GM04503 (cell line): ENCODE data around the gene IARS2.
A peak's percentile ranks its signal among the peaks of the same experiment; 100 is the strongest.
"Not testable (repeated sequence)": the region's sequence is repeated elsewhere in the genome, so short reads cannot be mapped to it uniquely, and the experiment has no call there.

Source experiments
- DNase-seq: peaks from one replicate; pipeline ENCODE4 v3.0.0-alpha.2; 2012; ENCODE audit warnings: low read depth

IARS2 gene

DNA sequence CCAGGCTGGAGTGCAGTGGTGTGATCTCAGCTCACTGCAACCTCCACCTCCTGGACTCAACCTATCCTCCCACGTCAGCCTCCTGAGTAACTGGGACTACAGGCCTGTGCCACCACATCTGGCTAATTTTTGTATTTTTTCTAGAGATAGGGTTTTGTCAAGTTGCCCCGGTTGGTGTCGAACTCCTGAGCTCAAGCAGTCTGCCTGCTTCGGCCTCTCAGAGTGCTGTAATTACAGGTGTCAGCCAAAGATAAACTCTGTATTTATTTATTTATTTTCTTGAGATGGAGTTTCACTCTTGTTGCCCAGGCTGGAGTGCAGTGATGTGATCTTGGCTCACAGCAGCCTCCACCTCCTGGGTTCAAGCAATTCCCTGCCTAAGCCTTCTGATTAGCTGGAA is 18.7 kb downstream of the IARS2 start:
- not testable (repeated sequence) for DNase-seq

DNA sequence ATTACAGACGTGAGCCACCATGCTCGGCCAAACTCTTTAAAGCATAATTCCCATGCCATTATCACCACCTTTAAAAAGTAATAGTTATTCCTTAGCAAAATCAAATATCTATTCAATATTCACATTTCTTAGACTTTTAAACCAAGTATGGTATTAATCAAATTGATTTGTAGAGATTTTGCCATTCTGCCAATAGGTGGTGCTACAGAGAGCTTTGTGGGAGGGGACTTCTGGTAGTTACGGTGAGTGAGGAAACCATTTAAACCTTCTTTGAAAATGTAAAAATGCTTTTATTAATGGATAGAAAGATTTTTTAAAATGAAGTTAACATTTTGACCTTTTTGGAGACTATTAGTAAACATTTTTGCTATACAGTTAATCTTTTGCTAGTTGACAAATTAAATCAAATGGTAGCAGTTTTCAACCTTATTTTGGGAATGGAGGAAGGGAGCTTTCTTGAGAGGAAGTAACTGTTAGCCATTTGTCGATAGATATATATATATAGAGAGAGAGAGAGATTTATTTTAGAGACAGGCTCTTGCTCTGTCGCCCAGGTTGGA is 19.3 kb downstream of the IARS2 start:
- DNase-seq: no peak

DNA sequence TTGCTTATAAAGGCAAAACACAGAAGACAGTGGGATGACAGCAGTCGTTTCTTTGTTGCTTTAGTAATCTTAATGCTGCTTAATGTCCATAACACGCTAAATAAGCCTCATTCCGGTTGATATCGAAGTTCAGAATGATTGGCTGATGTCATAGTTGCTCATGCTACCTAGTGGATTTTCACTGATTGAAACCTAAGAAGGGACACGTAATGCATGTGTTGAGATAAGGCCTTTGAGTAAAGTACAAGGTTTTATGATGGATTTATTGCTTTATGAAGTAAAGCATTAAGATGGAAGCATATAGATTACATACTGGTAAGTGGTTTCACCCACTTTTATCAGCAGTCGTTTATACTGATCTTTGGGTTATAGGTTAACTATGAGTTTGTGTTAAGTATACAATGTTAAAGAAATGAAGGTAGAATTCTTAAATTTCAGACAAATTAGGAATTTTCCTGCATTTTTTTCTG is 25.1 kb downstream of the IARS2 start:
- DNase-seq: no peak

DNA sequence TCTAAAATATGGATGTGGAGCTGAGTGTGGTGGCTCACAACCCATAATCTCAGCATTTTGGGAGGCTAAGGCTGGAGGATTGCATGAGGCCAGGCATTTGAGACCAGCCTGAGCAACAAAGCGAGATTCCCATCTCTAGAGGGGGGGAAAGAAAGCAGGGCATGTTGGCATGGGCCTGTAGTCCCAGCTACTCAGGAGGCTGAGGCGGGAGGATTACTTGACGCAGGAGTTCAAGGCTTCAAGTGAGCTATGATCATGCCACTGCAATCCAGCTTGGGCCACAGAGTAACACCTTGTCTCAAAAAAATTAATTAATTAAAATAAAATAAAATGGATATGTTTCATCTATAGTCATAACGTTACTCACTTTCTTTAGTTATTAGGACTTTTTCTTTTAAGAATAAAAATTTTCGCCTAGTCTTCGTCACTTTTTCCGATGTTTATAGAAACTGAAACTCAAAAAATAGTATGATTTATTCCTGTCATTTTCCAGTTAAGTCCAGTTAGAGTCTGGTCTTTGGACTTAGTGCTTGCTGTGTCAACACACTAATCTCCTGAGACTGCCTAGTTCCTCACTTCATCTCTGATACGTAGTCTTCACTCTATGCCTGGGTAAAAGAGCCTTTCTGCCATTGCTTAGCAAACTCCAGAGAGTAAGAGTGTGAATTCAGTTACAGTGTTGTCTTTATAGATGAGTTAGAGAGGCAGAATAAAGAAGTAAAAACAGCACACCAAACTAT is 28.0 kb downstream of the IARS2 start:
- DNase-seq: no peak

DNA sequence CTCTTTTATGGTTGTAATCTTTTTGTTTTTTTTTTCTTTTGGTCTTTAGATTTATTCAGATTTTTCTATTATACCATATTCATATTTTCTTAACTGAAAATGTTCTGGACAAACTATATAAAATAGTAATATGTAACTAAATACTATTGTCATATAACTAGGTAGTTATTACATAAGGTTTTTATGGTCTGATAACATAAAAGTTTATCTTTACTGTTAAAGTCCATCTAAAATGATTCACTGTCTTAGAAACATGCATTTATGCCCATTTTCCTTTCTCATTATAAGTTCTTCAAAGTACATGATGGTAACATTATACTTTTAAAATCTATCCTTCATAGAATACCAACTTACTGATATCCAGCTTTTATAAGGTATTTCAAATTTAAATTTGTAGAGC is 29.1 kb downstream of the IARS2 start:
- no peak for DNase-seq

DNA sequence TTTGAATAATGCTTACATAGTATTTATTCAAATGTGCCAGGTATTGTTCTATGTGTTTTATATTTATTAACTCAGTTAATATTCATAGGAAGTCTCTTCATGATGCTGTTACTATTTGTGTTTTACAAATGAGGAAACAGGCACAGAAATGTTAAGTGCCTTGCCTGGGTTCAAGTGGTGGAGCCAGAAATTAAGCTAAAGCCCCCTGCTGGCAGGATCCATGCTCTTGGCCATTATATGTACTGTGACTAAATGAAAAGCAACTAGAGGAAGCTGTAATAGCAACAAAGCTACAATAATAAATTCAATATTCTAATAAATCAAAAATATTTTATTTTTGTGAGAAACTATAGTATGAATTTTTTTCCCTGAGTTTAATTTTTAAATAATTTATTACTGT is 30.0 kb downstream of the IARS2 start:
- no peak for DNase-seq

DNA sequence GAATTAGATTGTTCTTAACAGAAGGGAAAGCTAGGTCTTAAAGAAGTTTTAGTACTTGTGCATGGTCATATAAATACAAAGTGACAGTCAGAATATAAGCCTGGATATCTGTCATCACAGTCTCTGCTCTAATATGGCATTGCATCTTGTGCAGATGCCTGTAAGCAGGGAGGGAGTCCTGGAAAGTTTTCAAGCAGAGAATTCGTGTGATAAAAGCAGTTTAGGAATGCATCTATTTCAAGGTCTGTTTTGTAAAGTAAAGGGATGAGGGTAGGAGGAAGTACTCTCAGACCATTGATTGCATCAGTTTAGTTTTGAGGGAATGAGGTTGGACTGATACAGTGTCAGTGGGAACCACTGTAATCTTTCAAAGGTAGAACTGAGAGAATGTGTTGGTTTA is 30.6 kb downstream of the IARS2 start:
- DNase-seq: peak; percentile 60

DNA sequence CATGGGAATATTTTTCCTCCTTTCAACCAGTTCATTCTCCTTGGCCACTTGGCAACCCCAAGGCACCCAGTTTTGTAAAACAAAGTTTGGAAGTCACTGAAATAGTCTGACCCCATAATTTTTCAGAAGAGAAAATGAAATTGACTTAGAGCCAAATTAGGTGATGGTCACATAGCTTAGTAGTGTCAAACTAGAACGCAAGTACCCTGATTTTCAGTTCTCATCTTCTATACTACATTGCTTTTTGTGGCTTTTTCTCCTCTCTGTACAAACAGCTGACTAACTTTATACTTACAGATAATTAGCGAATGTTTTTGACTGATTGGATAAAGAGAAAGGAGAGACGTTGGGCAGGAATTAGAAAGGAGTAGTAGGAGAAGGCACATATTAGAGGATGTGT is 33.1 kb downstream of the IARS2 start:
- DNase-seq: no peak

DNA sequence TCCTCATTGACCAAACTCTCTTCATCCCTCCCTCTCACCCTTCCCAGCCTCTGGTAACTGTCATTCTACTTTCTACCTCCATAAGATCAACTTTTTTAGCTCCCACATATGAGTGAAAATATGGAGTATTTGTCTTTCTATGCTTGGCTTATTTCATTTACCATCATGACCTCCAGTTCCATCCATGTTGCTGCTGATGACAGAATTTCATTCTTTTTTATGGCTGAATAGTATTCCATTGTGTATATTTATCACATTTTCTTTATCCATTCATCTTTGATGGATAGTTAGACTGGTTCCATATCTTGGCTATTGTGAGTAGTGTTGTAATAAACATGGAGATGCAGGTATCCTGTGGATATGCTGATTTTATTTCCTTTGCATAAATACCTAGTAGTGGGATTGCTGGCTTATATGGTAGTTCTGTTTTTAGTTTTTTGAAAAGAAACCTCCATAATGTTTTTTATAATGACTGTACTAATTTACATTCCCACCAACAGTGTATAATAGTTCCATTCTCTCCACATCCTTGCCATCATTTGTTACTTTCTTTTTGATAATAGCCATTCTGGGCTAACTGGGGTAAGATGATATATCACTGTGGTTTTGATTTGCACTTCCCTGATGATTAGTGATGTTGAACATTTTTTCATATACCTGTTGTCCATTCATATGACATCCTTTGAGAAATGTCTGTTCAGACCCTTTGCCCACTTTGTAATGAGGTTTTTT is 35.7 kb downstream of the IARS2 start:
- no peak for DNase-seq

DNA sequence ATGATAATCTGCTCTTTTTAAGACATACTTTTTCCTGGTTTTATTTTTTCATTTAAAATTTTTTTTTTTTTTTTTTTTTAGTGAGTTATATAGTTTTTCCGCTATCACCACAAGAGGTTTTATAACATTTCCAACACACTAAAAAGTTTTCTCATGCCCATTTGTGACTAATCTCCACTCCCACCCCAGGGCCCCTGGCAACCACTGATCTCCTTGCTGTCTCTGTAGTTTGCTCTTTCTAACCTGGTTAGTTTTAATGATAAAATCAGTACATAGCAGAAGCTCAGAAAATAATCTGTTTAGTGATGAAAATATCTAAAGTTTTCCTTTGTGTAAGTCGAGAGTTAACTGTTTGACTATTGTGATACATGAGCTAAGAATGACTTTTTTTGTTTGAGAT is 41.8 kb downstream of the IARS2 start:
- no peak for DNase-seq

DNA sequence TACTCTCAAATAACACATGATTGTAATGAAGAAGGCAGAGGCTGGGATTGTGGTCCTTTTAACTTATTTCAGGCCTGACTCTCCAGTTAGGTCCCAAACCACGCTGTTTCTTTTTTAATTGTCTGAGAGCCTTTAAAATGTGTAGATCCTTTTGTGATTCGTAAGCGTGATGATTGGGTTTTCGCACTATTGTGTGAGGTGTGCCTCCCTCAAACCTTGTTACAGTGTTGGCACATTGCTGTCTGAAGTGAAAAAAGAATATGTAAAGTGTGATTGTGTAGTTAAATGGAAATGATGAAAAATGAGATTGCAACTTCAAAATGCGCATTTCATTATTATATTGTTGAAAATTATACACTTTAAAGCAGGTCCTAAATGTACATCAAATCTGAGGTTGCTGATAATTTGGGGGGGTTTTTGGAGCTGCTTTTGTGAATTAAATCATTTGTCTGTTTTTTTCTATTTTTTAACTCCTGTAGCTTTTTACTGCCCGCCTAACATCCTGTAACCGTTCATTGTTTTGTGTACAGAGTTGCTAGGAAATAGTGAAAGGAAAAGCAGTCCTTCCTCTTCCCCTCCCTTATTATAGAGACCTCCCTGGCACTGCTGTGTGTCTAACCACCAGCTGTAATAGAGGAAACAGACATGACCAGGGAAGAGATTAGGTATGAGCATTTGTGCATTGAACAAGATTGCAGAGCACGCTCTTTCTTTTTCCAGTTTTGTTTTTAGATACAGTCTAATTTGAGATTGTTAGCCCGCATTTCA is 43.3 kb downstream of the IARS2 start:
- no peak for DNase-seq

DNA sequence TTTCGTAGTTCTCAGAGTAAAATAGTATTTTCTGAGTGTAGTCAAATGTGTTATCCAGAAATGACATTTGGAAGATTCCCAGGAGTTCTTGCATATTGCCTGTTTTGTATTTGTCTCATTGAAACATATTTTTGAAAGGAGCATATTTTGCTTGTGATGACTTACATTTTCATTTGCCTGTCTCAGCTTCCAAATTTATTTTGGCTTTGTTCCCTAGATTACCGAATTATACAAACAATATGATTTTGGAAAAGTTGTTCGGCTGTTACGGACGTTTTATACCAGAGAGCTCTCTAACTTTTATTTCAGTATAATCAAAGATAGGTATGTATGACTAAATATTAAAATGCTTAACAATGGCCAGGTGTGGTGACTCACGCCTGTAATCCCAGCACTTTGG is 46.0 kb downstream of the IARS2 start:
- no peak for DNase-seq

DNA sequence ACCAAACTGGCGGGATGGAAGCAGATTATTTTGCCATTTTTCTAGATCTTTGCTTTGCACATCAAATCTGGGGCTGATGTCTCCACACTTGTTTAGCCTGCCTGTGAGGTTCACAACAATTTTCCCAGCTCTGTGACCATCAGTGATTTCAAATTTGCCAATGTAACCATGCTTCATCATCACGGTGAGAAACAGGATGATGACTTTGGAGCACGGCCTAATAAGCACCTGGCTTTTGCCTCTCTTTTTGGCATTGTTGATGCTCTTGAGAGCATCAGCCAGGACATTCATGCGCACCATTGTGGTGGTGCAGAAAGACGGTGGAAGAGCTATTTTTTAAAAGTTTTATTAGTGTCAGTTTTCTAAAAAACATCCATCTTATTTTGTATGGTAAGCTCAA is 50.1 kb downstream of the IARS2 start:
- no peak for DNase-seq

DNA sequence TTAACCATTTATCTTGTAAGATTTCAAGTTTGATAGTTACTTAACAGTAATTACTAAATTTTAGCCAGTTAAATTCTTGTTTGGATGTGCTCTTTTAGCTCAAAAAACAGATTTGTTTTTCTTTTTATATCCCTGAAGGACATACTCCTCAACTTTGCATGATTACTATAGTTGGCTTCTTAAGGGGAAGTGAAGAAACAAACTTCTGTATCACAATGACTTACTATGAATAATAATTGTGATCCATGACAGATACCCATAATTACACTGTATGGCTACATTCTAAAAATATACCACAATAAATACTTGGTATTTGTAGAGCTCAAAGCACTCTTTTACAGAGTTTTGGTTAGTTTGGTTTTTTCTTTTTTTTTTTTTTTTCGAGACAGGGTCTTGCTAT is 55.8 kb downstream of the IARS2 start:
- no peak for DNase-seq

DNA sequence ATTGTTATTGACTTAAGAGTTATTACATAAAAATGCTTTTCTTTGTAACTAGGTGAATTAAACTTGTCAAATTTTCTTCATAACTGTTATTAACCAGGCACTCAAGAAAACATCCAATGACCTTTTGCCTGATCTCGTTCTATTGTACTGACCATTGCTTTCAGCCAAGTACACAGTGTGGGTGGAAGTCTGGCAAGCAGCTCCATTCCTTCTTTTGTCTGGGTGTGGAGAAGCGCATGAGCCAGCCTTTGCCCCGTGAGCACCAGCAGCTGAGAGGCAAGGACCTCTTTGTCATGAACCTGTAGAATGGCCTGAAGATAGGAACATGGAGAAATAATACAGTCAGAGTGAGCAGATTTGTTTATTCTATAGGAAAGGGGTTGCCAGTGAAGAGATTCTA is 57.5 kb downstream of the IARS2 start:
- no peak for DNase-seq

DNA sequence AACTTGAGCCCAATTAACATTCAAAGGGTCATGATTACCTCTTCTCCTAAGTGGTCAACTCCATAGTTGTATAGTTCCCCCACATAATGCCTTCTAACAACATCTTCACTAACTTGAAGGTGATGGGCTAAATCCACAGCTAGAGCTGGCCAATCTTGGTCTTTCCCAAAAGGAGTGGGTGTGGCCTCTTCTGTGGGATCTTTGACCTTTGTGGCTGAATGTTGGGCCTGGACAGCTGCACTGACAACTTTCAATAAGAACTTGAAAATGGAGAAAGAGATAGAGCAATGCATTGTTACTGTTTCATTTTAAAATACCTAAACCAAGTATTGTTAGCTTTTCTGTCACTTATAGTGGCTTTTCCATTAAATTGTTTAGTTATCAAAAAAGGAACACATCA is 59.2 kb downstream of the IARS2 start:
- no peak for DNase-seq

DNA sequence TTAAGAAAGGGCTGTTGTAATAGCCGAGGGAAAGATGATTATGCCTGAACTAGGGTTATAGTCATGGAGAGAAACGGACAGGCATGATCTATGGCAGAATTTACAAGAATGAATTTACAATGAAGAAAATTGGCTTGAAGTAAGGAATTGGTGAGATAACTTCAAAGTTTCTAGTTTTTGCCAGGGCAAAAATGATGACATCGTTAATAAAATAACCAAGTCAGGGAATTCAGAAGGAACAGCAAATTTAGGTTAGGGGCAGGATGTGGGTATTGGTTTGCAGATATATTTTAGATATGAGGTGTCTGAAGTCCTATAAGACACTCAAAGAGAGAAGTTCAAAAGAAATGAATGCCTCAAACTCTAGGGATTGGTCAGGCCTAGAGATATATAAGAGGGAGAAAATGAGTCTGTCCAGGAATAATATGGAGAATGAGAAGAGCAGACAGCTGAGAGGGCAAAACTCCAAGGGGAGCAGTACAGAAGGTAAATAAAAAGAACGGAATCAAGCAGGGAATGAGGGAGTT is 62.8 kb downstream of the IARS2 start:
- DNase-seq: no peak

DNA sequence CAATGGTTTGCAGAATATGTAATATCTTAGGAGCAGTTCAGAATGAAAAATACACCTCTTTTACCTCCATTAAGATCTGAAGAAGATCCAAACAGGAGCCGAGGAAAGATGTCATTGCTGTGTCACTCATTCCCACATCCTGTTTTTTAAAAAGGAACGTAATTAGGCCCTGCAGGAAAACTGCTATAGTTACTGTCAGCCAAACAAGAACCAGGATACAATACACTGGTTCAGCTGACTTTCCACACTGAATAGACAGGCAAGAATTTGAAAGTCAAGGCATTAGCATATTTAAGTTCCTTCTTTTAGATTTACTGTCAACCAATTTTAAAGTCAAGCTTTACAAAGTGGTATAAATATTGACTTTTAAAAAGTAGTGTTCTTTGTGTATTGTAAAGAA is 63.8 kb downstream of the IARS2 start:
- DNase-seq: no peak

DNA sequence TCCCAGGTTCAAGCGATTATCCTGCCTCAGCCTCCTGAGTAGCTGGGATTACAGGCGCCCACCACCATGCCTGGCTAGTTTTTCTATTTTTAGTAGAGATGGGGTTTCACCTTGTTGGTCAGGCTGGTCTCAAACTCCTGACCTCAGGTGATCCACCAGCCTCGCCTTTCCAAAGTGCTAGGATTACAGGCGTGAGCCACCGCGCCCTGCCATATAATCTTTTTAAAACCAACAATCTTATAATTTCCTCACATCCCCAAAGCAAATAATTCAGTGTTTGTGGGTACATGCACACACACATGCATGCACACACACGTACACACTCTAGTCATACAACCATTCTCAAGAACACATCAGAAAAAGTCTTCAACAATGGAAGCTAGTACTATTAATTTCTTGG is 64.6 kb downstream of the IARS2 start:
- DNase-seq: not testable (repeated sequence)

DNA sequence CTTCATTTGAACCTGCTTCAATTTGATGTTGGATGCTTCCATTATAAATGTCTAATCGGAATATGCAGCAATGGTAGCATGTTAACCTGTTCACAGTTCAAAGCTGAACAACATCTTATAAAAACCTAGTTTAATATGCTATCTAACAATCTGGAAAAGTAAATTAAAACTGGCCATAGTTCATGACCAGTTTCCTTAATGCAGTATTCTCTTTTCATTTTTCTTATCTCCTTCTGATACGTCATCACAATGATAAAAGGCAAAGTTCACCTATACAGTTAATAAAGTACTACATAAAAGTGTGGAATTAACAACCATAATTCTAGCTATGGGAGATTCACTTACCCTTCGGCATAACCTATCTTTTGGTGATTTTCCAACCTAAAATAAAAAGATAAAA is 65.1 kb downstream of the IARS2 start:
- no peak for DNase-seq

DNA sequence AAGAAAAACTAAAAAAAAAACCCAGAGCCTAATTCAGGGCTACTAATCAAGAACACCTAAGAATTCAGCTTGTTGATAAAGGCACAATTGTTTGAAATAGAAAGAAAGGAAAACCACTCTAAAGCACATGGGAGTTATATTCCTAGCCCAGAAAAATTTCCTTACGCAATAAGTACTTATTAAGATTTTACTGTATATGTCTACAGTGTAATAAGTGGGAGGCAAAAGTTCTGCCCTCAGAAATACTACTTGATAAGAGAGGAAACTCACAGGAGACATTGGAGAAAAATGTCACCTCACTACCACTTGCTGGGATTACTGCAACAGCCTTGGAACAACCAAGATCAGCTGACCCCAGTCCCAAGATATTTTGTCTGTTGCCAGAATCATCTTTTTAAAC is 66.1 kb downstream of the IARS2 start:
- no peak for DNase-seq

DNA sequence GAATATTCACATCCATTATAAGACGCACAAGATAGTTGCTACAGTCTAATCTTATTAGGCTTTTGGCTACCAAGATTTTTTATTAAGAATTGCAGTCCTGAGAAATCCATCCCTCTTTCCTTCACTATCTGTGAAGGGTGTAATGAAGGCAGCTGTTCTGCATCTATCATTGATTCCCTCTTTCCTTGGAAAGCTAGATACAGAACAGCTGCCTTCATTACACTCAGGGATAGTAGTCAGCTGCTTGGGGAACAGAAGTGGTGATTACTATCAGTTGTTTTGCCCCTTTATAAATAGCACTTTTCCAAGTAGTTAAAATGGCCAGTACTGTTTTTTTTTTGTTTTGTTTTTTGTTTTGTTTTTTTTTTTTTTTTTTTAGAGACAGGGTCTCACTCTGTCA is 70.2 kb downstream of the IARS2 start:
- no peak for DNase-seq
